Stomach (tissue), 4 donors: ENCODE results near the gene PSORS1C2.

ENCODE experiments used
- EP300 ChIP-seq: sonication (generic); formaldehyde crosslinking; IDR thresholded peaks from one replicate; pipeline ENCODE4 v1.6.1; 2017; ENCODE audit warnings: antibody characterized with exemption
- POLR2A ChIP-seq, 4 donors: fragments of 450-650 bp; IDR thresholded peaks; one replicate each; pipeline ENCODE4 v1.6.1; 2016; ENCODE audit warnings: antibody characterized with exemption in 4 of 4, control low read depth in 2 of 4, mild to moderate bottlenecking in 1 of 4, moderate library complexity in 1 of 4
- TF ChIP-seq, protein P1 (sequence below), 7 experiments: fragments of 450-650 bp in 4 of 7; fragments of 200-600 bp in 3 of 7; sonication (generic) in 3 of 7; IDR thresholded peaks; one replicate each; pipeline ENCODE4 v1.5.1; 2016 to 2019; ENCODE audit warnings: antibody characterized with exemption in 7 of 7, control low read depth in 2 of 7, mild to moderate bottlenecking in 1 of 7

DNA sequence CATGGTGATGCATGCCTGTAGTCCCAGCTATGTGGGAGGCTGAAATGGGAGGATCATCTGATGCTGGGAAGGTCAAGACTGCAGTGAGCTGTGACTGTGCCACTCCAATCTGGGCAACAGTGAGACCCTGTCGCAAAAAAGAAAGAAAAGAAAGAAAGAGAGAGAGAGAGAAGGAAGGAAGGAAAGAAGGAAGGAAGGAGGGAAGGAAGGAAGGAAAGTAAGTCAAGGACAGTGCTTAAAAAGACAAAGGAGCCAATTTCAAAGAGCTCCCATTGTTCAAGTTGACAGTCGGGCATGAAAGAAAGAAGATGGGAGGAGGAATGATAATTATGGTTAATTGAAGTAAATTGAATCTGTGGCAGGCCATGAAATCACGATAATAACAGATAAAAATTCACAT lies 42.7 kb downstream of the PSORS1C2 start:
- TF ChIP-seq, protein P1, sequence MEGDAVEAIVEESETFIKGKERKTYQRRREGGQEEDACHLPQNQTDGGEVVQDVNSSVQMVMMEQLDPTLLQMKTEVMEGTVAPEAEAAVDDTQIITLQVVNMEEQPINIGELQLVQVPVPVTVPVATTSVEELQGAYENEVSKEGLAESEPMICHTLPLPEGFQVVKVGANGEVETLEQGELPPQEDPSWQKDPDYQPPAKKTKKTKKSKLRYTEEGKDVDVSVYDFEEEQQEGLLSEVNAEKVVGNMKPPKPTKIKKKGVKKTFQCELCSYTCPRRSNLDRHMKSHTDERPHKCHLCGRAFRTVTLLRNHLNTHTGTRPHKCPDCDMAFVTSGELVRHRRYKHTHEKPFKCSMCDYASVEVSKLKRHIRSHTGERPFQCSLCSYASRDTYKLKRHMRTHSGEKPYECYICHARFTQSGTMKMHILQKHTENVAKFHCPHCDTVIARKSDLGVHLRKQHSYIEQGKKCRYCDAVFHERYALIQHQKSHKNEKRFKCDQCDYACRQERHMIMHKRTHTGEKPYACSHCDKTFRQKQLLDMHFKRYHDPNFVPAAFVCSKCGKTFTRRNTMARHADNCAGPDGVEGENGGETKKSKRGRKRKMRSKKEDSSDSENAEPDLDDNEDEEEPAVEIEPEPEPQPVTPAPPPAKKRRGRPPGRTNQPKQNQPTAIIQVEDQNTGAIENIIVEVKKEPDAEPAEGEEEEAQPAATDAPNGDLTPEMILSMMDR (IDR thresholded peaks at IDR 0.05) = no peak
- TF ChIP-seq EP300 (no peak), POLR2A (IDR thresholded peaks at IDR 0.05) (no peak)
